Stimulated activated CD4-positive, alpha-beta T cell treated with anti-CD3 and anti-CD28 coated beads, TNF-alpha, amount 100 ng/mL, for 1 hour (primary cell): ENCODE data around the gene CCZ1.
"Not testable (repeated sequence)": the region's sequence is repeated elsewhere in the genome, so short reads cannot be mapped to it uniquely, and the experiment has no call there.

Source experiments
- DNase-seq, 3 donors: peaks; one replicate each; pipeline ENCODE4 v3.0.0-alpha.2; 2020; ENCODE audit warnings: low read depth in 3 of 3, low spot score in 1 of 3

CCZ1 gene

DNA sequence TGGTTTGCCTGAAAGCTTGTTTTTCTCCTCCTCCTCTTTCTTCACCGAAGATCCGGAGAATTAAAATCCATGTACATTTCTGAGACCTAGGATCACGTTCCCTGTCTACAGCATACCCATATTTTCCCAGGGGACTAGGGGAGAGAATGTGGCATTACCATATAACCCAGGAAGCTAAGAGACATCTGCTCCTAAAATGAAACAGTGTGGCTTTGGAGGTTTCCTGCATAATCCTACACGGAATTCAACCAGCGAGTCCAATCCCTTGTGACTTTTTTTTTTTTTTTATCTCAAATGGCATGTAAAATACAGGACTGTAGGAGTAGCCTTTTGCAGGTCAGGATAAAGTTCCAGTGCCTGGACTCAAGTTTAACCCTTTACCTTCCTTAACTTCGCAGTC is 10.3 kb downstream of the CCZ1 start:
- not testable (repeated sequence) for DNase-seq

GRCh38 chr7:5916529-5916928 is 18.0 kb downstream of the CCZ1 start:
- DNase-seq = not testable (repeated sequence)

DNA sequence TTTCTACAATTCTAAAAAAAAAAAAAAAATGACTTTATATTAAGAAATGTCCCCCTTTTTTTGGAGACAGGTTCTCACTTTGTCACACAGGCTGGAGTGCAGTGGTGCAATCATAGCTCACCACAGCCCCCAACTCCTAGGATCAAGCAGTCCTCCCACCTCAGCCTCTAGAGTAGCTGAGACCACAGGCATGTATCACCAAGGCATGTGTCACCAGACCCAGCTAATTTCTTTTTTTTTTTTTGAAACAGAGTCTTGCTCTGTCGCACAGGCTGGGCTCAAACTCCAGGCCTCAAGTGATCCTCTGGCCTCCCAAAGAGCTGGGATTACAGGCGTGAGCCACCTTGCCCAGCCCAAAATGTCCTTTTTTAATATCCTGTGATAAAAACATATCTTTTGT is 25.6 kb downstream of the CCZ1 start:
- not testable (repeated sequence) for DNase-seq

- not testable (repeated sequence) for DNase-seq
Measured at GRCh38 chr7:5924630-5925029, 26.1 kb downstream of the CCZ1 start.

GRCh38 chr7:5926263-5926870 is 27.8 kb downstream of the CCZ1 start:
- DNase-seq = not testable (repeated sequence)

- DNase-seq = not testable (repeated sequence)
Measured at GRCh38 chr7:5930290-5930689, 31.8 kb downstream of the CCZ1 start.

DNA sequence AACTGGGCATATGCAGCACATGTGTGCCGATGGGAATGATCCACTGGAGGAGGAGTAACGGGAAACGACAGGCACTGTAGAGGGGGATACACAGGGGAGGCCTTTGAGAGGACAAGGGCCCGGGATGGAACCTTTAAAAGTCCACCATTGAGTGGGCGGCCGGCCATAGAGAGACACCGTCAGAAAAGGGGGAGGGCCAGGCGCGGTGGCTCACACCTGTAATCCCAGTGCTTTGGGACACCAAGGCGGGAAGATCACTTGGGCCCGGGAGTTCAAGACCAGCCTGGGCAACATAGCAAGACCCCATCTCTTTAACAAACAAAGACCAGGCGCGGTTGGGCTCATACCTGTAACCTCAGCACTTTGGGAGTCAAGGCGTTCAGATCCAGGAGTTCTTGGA is 32.7 kb downstream of the CCZ1 start:
- not testable (repeated sequence) for DNase-seq

GRCh38 chr7:5931905-5932644 is 33.5 kb downstream of the CCZ1 start:
- not testable (repeated sequence) for DNase-seq

GRCh38 chr7:5934945-5935450 is 36.5 kb downstream of the CCZ1 start:
- DNase-seq = not testable (repeated sequence)

GRCh38 chr7:5963205-5963604 is 64.7 kb downstream of the CCZ1 start:
- DNase-seq = not testable (repeated sequence)

DNA sequence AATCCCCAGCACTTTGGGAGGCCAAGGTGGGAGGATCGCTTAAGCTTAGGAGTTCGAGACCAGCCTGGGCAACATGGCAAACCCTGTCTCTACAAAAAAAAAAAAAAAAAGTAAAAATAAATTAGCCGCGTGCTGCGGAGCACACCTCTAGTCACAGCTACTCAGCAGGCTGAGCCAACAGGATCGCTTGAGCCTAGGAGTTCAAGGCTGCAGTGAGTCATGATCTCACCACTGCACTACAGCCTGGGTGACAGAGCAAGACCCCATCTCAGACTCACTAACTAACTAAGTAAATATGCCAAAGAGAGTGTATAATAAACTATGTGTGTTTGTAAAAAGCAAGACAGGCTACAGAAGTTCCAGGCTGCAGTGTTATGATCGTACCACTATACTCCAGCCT is 65.3 kb downstream of the CCZ1 start:
- not testable (repeated sequence) for DNase-seq

DNA sequence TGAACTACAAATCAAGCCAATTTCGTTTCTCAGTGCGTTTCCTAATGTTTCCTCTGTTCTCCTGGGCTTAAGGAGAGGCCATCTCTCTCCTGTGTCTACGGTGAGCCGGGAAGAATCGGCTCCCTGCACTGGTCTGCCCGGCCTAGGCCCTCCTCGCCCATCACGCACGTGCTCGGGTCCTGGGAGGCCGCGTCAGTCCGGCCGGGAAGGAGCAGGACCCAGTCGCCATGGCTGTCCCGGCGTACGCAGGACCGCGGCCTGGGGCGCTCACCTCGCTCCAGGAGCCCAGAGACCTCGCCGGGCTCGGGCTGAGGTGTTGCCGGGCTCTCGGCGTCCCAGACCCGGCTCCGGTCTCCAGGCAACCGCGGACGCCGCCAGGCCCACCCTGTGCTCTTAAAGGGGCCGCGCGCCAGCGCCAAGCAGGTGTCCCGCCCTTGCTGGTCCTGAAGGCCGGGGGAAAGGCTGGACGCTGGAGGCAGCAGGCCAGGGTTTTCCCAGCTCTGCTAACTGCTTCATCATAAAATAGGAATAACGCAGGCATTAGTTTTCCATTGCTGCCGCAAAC is 71.9 kb downstream of the CCZ1 start, which contains the start of gene RSPH10B:
RSPH10B (minus strand) TSS at position 343 of the 565 bp plus-strand sequence. CDS start 3,573 bp downstream, outside the sequence.
- not testable (repeated sequence) for DNase-seq

GRCh38 chr7:5973580-5973979 is 75.0 kb downstream of the CCZ1 start:
- not testable (repeated sequence) for DNase-seq
